SK-N-MC (cell line): ENCODE results near the gene PTGS1.

ENCODE experiments used
- EZH2 ChIP-seq: fragments of 200-600 bp; sonication (generic); IDR thresholded peaks from one replicate; pipeline ENCODE4 v1.6.1; 2017; ENCODE audit warnings: antibody characterized with exemption
- POLR2AphosphoS5 ChIP-seq: IDR thresholded peaks from 2 replicates; pipeline ENCODE4 v1.6.1; 2012; ENCODE audit warnings: mild to moderate bottlenecking, low read depth, low read length, borderline replicate concordance

DNA sequence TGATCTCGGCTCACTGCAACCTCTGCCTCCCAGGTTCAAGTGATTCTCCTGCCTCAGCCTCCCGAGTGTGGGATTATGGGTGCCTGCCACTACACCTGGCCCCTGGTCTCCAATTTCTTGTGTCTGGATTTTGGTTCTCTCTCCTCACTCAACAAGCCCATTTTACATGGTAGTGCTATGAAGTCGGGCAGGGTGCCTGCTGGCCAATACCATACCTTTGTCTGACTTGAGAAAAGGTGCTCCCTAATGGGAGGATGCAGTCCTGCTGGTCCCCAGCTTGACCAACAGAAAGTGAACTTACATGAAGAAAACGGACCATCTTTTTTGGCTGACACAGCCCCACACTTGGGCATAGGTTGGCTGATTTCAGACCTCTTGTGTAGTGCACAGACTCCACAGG lies 21.6 kb upstream of the PTGS1 start:
- TF ChIP-seq EZH2 (no peak), POLR2AphosphoS5 (no peak)
